Osteocyte (in vitro differentiated cells): ENCODE results near the gene FAM83F. TPM values are rescaled to one million over a fixed set of nuclear protein-coding genes. Genes with fewer than 3 reads are reported as not detected.

Experiments used
- DNase-seq: peaks from one replicate; pipeline ENCODE4 v3.0.0; 2021; ENCODE audit warnings: mixed read lengths; ENCODE audit not compliant: unreplicated experiment; ENCODE audit errors: extremely low spot score
- H3K27ac Mint-ChIP-seq: one replicate; pipeline ENCODE4 v1.8.0; 2021; ENCODE audit warnings: mild to moderate bottlenecking, mixed read lengths; ENCODE audit not compliant: unreplicated experiment
- H3K27me3 Mint-ChIP-seq: one replicate; pipeline ENCODE4 v1.8.0; 2021; ENCODE audit warnings: mixed read lengths; ENCODE audit not compliant: unreplicated experiment
- H3K36me3 Mint-ChIP-seq: one replicate; pipeline ENCODE4 v1.8.0; 2021; ENCODE audit warnings: mixed read lengths; ENCODE audit not compliant: unreplicated experiment
- H3K4me1 Mint-ChIP-seq: one replicate; pipeline ENCODE4 v1.8.0; 2021; ENCODE audit warnings: mixed read lengths; ENCODE audit not compliant: unreplicated experiment
- H3K4me3 Mint-ChIP-seq: one replicate; pipeline ENCODE4 v1.8.0; 2021; ENCODE audit warnings: mild to moderate bottlenecking, moderate library complexity, mixed read lengths; ENCODE audit not compliant: unreplicated experiment
- H3K9me3 Mint-ChIP-seq: one replicate; pipeline ENCODE4 v1.8.0; 2021; ENCODE audit warnings: mixed read lengths; ENCODE audit not compliant: unreplicated experiment
- total RNA-seq: library from RNA; stranded (reverse); gene quantifications from 2 replicates; pipeline ENCODE4 v1.2.1, GENCODE V29; 2021
- TF ChIP-seq, protein P1 (sequence below): fragments of 200-600 bp; sonication (generic); IDR thresholded peaks from 2 replicates; pipeline ENCODE4 v1.5.0; 2021; ENCODE audit warnings: antibody characterized with exemption, mild to moderate bottlenecking, moderate library complexity

FAM83F gene
- total RNA-seq, 1 donor from 2014 or later = not detected

DNA sequence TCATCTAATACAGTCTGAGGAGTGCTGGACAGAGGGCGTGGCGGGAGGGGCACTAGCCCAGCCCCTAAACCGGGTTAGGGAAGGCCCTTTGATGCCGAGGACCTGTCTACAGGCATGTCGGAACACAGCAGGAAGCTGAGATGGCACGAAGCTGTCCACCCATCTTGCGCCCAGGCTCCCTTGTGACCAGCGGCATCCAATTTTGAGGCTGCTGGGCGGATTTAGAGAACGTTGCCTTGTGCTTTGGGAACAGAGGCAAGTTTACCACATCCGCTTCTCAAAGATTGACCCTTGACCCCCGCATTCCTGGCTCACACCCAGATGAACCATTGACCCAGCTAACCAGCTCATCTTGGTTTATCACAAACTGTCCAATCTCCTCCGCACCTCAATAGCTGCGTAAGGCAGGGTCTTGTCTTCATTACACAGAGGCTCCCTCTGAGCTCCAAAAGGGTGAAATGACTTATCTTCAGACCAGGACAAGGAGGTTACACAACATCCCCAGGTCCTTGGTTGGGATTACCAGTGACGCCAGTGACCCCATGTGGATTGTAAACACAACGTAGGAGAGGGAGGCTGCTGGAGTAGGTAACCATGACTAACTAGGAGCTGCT is 4.5 kb downstream of the FAM83F start:
- DNase-seq = no peak
- H3K27ac Mint-ChIP-seq = no peak overlapping the region
- TF ChIP-seq, protein P1, sequence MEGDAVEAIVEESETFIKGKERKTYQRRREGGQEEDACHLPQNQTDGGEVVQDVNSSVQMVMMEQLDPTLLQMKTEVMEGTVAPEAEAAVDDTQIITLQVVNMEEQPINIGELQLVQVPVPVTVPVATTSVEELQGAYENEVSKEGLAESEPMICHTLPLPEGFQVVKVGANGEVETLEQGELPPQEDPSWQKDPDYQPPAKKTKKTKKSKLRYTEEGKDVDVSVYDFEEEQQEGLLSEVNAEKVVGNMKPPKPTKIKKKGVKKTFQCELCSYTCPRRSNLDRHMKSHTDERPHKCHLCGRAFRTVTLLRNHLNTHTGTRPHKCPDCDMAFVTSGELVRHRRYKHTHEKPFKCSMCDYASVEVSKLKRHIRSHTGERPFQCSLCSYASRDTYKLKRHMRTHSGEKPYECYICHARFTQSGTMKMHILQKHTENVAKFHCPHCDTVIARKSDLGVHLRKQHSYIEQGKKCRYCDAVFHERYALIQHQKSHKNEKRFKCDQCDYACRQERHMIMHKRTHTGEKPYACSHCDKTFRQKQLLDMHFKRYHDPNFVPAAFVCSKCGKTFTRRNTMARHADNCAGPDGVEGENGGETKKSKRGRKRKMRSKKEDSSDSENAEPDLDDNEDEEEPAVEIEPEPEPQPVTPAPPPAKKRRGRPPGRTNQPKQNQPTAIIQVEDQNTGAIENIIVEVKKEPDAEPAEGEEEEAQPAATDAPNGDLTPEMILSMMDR = no peak

DNA sequence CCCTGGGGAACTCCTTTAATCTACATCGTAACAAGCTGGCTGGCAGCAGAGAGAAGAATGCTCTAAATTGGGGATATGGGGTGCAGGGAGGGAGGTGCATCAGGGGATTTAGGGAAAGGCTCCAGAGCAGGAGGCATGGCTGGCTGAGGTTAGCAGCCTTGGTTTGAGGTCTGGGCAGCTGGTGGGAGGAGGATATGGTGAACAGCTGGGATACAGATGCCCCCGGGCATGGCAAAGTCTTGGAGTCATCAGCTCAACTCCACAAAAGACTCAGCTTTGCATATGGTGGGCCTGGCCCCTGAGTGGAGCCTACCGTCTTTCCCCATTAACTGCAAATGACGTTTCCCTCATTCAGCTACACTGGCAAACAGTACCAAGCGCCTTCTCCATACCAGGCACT is 5.4 kb downstream of the FAM83F start:
- Mint-ChIP-seq H3K27me3 (peaks cover 25% of the 10 kb centered on the region), H3K27ac (no peak overlapping the region), H3K4me3 (no peak overlapping the region), H3K4me1 (peaks cover 15% of the 10 kb centered on the region), H3K36me3 (no peaks in the 10 kb centered on the region), H3K9me3 (no peaks in the 10 kb centered on the region)
- no peak for DNase-seq
- TF ChIP-seq, protein P1 = no peak

More for the DNA sequence above, 4.5 kb downstream of the FAM83F start:
- H3K9me3 Mint-ChIP-seq = no peaks in the 10 kb centered on the region
- H3K4me1 Mint-ChIP-seq = peaks cover 15% of the 10 kb centered on the region
- H3K36me3 Mint-ChIP-seq = no peaks in the 10 kb centered on the region
- peaks cover 22% of the 10 kb centered on the region for H3K27me3 Mint-ChIP-seq
- H3K4me3 Mint-ChIP-seq = no peak overlapping the region

DNA sequence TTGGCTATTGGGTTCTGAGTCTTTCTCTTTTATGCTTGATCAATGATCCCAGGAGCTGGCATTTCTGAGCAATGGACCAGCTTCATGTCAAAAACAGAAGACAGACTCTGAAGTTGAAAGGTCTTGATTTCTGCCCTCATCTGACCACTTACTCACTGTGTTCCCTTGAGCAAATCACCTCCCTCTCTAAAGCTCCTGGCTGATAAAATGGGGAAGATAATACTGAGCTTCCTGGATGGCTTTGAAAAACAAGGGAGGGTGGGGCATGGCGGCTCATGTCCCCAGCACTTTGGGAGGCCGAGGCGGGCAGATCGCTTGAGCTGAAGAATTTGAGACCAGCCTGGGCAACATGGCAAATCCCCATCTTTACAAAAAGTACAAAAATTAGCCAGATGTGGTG is 6.4 kb downstream of the FAM83F start:
- DNase-seq = no peak
- Mint-ChIP-seq H3K4me1 (peaks cover 15% of the 10 kb centered on the region), H3K27me3 (peaks cover 27% of the 10 kb centered on the region), H3K9me3 (no peaks in the 10 kb centered on the region), H3K27ac (no peak overlapping the region), H3K4me3 (no peak overlapping the region), H3K36me3 (no peaks in the 10 kb centered on the region)
- TF ChIP-seq, protein P1 = no peak

DNA sequence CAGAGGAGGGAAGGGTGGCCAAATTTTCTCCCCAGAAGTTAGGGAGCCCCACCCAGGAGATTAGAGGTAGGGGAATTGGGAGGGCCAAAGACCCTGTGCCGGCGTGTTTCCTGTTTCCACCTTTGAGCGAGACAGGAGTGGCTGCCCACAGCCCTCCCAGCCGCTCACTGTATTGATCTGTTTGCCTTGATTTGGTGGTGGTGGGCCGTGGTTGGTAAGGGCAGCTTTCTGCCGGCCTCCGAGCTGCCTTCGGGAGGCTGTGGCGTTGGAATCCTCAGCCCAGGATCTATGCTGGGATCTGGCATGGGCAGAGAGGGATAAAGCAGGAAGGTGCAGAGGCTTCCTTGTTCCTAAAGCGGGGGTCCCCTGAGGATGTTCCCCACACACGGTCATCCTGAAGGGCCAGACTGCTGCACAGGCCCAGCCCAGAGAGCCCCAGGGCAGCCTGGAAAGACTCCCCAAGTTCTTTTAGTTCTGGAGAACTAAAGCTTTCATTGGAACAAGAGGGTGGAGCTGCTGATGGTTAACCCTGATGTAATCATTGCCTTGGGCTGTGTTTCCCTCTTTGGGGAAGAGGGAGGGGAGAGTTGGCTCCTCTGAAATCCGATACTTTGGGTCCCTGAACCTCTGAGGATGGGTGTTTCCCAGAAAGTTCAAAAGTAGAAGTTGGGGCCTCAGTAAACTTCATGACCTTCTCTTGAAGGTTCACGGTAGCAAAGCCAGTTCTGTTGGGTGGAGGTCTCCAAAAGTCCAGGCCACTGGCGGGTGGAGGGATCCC is 7.2 kb downstream of the FAM83F start:
- no peak for DNase-seq
- Mint-ChIP-seq H3K36me3 (no peaks in the 10 kb centered on the region), H3K4me3 (no peak overlapping the region), H3K27me3 (peaks cover 35% of the 10 kb centered on the region), H3K4me1 (peaks cover 12% of the 10 kb centered on the region), H3K9me3 (no peaks in the 10 kb centered on the region), H3K27ac (no peak overlapping the region)
- TF ChIP-seq, protein P1 = no peak

DNA sequence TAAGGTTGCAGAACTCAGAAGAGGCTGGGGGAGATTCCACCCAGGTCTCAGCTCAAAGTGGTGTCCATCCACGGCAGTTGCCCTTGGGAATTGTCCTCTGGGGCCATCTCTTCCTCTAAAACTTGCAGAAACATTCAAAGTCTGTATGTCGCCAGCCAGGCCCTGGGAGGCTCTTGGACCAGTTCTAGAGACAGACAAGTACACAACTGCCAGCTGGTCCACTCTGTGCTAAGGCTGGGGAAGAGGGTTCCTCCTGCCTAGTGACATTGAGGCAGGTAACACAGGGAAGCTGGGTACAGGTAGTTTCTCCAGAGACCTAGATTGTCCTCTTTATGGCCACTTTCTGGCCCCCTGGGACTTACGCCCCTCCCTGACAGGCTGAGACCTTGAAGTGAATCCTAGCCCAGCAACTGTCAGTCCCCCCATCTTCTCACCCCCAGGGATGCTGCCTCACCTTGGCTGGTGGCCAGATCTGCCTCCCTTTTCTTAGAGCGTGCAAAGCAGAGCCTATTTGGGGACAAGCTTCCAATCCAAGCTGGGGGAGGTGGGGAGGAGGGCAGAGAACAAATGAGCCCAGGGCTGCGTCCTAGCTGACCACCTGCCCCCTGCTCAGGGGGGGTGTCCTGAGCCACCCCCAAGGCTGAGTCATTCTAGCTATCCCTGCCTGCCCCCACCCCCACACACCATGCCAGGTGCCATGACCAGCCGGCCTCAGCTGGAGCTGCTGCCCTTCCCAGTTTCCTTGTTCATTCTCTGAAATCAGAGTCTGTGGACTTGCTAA is 8.4 kb downstream of the FAM83F start:
- DNase-seq = no peak
- Mint-ChIP-seq H3K9me3 (no peaks in the 10 kb centered on the region), H3K27me3 (peaks cover 36% of the 10 kb centered on the region), H3K4me3 (no peak overlapping the region), H3K4me1 (peaks cover 4% of the 10 kb centered on the region), H3K36me3 (no peaks in the 10 kb centered on the region), H3K27ac (no peak overlapping the region)
- TF ChIP-seq, protein P1 = no peak
